ENCODE measurements around the gene ZNF655.

DNA sequence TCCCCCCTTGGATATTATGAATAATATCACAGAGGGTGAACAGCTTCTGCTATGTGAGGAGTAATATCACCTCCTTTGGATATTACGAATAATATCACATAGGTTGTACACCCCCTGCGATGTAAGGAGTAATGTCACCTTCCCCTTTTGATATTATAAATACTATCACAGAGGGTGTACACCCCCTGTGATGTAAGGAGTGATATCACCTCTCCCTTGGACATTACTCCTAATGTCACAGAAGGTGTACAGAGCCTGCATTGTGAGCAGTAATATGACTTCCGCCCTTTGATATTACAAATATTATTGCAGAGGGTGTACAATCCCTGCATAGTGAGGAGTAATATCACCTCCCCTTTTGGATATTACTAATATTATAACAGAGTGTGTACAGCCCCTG lies 30.4 kb downstream of the ZNF655 start:
- TF ChIP-seq, protein P1, sequence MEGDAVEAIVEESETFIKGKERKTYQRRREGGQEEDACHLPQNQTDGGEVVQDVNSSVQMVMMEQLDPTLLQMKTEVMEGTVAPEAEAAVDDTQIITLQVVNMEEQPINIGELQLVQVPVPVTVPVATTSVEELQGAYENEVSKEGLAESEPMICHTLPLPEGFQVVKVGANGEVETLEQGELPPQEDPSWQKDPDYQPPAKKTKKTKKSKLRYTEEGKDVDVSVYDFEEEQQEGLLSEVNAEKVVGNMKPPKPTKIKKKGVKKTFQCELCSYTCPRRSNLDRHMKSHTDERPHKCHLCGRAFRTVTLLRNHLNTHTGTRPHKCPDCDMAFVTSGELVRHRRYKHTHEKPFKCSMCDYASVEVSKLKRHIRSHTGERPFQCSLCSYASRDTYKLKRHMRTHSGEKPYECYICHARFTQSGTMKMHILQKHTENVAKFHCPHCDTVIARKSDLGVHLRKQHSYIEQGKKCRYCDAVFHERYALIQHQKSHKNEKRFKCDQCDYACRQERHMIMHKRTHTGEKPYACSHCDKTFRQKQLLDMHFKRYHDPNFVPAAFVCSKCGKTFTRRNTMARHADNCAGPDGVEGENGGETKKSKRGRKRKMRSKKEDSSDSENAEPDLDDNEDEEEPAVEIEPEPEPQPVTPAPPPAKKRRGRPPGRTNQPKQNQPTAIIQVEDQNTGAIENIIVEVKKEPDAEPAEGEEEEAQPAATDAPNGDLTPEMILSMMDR (IDR thresholded peaks at IDR 0.05), result no peak
- TF ChIP-seq ZFX (IDR thresholded peaks at IDR 0.05; ENCODE audit: borderline replicate concordance), result no peak

Data from 22Rv1 (cell line).